Testis (tissue), 3 donors: ENCODE results near the gene ZFP69. TPM values are rescaled to one million over a fixed set of nuclear protein-coding genes. Genes with fewer than 3 reads are reported as not detected.

Experiments
- DNase-seq: peaks from one replicate; pipeline ENCODE4 v3.0.0-alpha.2; 2019
- H3K27ac ChIP-seq, 2 donors: fragments of 200-600 bp; sonication (generic); one replicate each; pipeline ENCODE4 v1.5.1; 2019
- H3K27me3 ChIP-seq: fragments of 200-600 bp; sonication (generic); one replicate; pipeline ENCODE4 v1.5.1; 2019
- H3K36me3 ChIP-seq: fragments of 200-600 bp; sonication (generic); one replicate; pipeline ENCODE4 v1.5.1; 2017; ENCODE audit warnings: low read depth; ENCODE audit errors: missing control alignments
- H3K4me1 ChIP-seq: fragments of 200-600 bp; sonication (generic); one replicate; pipeline ENCODE4 v1.5.1; 2019
- H3K4me3 ChIP-seq, 2 donors: fragments of 200-600 bp; sonication (generic); one replicate each; pipeline ENCODE4 v1.5.1; 2017 to 2019
- H3K9me3 ChIP-seq: fragments of 200-600 bp; sonication (generic); one replicate; pipeline ENCODE4 v1.5.1; 2017
- POLR2A ChIP-seq: fragments of 450-650 bp; IDR thresholded peaks from one replicate; pipeline ENCODE4 v1.6.1; 2017; ENCODE audit warnings: antibody characterized with exemption, mild to moderate bottlenecking, moderate library complexity
- WGBS, 2 donors: methylation state at CpG; one replicate each; pipeline ENCODE4 v1.1.5; 2018; 5-methylcytosine and 5-hydroxymethylcytosine counted together
- intact Hi-C: fragments of 100-400 bp; cut with DNase I; formaldehyde crosslinking; loops from one replicate; pipeline ENCODE4 v1.15.1; 2023; ENCODE audit warnings: low total_unique reads
- polyA plus RNA-seq: library from polyadenylated mRNA; stranded (reverse); fragments of 350-450 nt; fragmentation: Illumina TruSeq; extraction: RNeasy Lipid Tissue Mini Kit (QIAGEN cat#74804); gene quantifications from one replicate; pipeline ENCODE4 v1.2.3, GENCODE V29; 2014; ENCODE audit warnings: low read depth, low replicate concordance; ENCODE audit not compliant: insufficient read depth
- total RNA-seq, 2 donors: library from RNA; depleted of rRNA; stranded (reverse); fragments of >200 nt; gene quantifications; one replicate each; pipeline ENCODE4 v1.2.3, GENCODE V29; 2016
- TF ChIP-seq, protein P1 (sequence below), 3 experiments: fragments of 450-650 bp in 2 of 3; fragments of 200-600 bp in 1 of 3; sonication (generic) in 1 of 3; IDR thresholded peaks; one replicate each; pipeline ENCODE4 v1.5.1; 2016 to 2019; ENCODE audit warnings: antibody characterized with exemption in 3 of 3, mild to moderate bottlenecking in 2 of 3, moderate library complexity in 1 of 3

The ZFP69 gene
- total and polyA plus RNA-seq, 3 donors from 2014 or later, result 5.4 to 9.3 (median 6.7) TPM

DNA sequence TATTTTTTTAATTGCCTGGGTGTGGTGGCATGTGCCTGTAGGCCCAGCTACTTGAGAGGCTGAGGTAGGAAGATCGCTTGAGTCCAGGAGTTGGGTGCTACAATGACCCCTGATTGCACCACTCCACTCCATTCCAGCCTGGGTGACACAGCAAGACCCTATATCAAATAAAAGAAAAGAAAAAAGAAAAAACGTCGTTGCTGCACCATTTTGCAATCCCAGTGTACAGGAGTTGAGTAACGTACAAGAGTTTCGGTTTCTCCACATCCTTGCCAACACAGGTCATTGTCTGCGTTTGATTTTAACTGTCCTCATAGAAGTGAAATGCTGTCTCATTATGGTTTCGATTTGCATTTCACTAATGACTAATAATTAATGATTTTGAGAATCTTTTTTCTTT is 62.2 kb downstream of the ZFP69 start:
- DNase-seq, result no peak
- whole genome bisulfite sequencing, 2 donors, result 85 to 89% methylated on average over 7 of the region's 7 CpGs
- intact Hi-C loops, result no loop called here
- no peaks in the 10 kb centered on the region for H3K4me1 ChIP-seq
- H3K9me3 ChIP-seq, result no peaks in the 10 kb centered on the region
- H3K27me3 ChIP-seq, result no peaks in the 10 kb centered on the region
- no peak overlapping the region for H3K27ac ChIP-seq
- TF ChIP-seq, protein P1, sequence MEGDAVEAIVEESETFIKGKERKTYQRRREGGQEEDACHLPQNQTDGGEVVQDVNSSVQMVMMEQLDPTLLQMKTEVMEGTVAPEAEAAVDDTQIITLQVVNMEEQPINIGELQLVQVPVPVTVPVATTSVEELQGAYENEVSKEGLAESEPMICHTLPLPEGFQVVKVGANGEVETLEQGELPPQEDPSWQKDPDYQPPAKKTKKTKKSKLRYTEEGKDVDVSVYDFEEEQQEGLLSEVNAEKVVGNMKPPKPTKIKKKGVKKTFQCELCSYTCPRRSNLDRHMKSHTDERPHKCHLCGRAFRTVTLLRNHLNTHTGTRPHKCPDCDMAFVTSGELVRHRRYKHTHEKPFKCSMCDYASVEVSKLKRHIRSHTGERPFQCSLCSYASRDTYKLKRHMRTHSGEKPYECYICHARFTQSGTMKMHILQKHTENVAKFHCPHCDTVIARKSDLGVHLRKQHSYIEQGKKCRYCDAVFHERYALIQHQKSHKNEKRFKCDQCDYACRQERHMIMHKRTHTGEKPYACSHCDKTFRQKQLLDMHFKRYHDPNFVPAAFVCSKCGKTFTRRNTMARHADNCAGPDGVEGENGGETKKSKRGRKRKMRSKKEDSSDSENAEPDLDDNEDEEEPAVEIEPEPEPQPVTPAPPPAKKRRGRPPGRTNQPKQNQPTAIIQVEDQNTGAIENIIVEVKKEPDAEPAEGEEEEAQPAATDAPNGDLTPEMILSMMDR (IDR thresholded peaks at IDR 0.05), result no peak
- TF ChIP-seq POLR2A, result no peak
- no peak overlapping the region for H3K4me3 ChIP-seq
- H3K36me3 ChIP-seq, result no peaks in the 10 kb centered on the region

Other genes starting within 250 kb of the ZFP69 start
- 10 to 100 TPM; 35.2 to 81.5 TPM for gene TMCO2, start 229.4 kb upstream of the ZFP69 start, total RNA-seq
- gene TMCO2, start 229.4 kb upstream of the ZFP69 start, polyA plus RNA-seq, result 198 TPM
- 10 to 100 TPM; 30.4 to 31.3 TPM for gene ZMPSTE24, start 219.1 kb upstream of the ZFP69 start, total RNA-seq
- 22.5 TPM for gene ZMPSTE24, start 219.1 kb upstream of the ZFP69 start, polyA plus RNA-seq
- gene COL9A2, start 160.0 kb upstream of the ZFP69 start, total RNA-seq, result 1 to 10 TPM; 5.1 to 7.2 TPM
- gene COL9A2, start 160.0 kb upstream of the ZFP69 start, polyA plus RNA-seq, result 3.5 TPM
- gene SMAP2, start 103.6 kb upstream of the ZFP69 start, total RNA-seq, result 10 to 100 TPM; 23.0 to 27.1 TPM
- 44.3 TPM for gene SMAP2, start 103.6 kb upstream of the ZFP69 start, polyA plus RNA-seq
- 1 to 10 TPM; 4.2 to 4.6 TPM for gene ZFP69B, start 26.8 kb upstream of the ZFP69 start, total RNA-seq
- 3.0 TPM for gene ZFP69B, start 26.8 kb upstream of the ZFP69 start, polyA plus RNA-seq
- 10 to 100 TPM in 1 of 2 donors, 1 to 10 TPM in 1; 9.4 to 10.9 TPM for gene EXO5, start 31.5 kb downstream of the ZFP69 start, total RNA-seq
- gene EXO5, start 31.5 kb downstream of the ZFP69 start, polyA plus RNA-seq, result 8.4 TPM
- gene ZNF684, start 54.3 kb downstream of the ZFP69 start, total RNA-seq, result 1 to 10 TPM; 8.9 to 9.9 TPM
- gene ZNF684, start 54.3 kb downstream of the ZFP69 start, polyA plus RNA-seq, result 5.3 TPM
- gene RIMS3, start 188.4 kb downstream of the ZFP69 start, total RNA-seq, result 1 to 10 TPM; 4.6 to 9.4 TPM
- gene RIMS3, start 188.4 kb downstream of the ZFP69 start, polyA plus RNA-seq, result 8.3 TPM
- 10 to 100 TPM; 69.1 to 83.9 TPM for gene NFYC, start 214.4 kb downstream of the ZFP69 start, total RNA-seq
- 70.0 TPM for gene NFYC, start 214.4 kb downstream of the ZFP69 start, polyA plus RNA-seq